NCI-H345 treated with DMSO at 0.1 percent for 48 hours (cell line): ENCODE data around the gene MLN.
A peak's percentile ranks its signal among the peaks of the same experiment; 100 is the strongest.

Experiments used
- DNase-seq: peaks from one replicate; lab custom pipeline; 2025; ENCODE audit not compliant: unreplicated experiment; lab: John Stamatoyannopoulos, UW

The MLN gene

DNA sequence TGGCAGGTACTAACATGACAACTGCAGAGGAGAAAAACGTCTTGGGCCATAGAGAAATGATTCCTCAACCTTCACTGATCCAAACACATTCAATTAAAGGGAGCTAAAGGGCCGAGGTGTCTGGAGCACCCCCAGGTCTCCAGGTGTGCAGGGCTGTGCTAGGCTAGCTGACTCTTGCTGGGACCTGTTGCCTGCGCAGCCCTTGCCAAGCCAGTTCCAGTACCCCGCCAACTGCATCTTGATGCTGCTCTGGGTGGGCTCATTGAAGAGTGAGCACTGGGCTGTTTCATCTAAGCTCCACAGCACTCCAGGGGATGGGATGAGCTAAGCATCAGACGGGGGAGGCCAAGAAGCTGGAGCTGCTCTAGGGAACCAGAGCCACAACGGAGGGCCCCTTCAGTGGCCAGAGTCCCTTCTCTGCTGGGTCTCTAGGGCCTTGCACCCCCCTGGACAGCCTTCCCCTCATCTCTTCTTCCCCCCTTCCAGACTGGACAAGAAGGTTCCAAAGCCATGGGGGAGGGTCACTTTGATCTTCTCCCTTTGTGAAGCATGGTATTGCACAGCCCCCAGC lies 30.8 kb downstream of the MLN start:
- no peak for DNase-seq

GRCh38 chr6:33772082-33772830 lies 31.5 kb downstream of the MLN start:
- DNase-seq = no peak

DNA sequence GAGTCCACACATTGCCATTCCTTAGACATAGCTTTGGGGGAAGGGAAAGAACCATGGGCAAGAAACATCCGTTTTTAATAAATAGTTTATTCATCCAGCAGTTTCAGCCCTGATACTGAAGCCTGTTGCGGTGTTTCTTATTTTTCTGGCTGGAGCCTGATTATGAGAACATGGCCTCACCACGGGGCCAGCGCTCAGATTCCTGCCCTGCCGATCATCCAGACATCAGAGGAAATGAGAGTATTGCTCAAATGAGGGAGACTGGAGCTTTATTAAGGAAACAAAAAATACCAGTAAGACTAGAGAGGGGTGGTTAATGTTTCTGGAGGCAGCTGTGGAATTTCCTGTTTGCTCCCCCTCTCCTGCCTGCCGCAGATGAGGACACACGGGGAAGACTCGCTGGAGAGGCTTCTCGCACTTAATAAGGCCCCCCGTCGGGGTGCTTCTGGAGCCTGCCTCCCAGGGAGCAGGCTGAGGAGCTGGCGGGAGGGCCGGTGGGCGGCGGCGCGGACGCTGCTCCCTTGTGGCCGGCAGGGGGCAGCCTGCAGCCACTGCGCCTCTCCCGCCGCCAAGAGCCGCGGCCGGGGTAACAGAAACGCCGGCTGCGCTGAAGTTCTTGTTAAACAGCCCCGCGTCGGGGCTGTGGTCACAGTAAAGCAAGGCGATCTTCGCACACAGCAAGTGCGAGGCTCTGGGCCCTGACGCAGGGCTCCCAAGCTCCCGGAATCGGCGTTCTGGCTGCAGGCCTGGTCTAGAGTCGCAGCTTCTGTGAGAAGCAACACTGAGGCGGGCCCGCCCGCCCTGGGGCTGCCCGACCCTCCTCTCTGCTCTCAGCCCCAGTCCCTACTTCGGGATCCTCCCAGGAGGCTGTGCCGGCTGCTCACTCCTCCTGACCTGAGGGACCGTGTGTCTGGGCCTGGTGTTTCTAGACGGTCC lies 32.4 kb downstream of the MLN start:
- DNase-seq = peak; percentile 19

DNA sequence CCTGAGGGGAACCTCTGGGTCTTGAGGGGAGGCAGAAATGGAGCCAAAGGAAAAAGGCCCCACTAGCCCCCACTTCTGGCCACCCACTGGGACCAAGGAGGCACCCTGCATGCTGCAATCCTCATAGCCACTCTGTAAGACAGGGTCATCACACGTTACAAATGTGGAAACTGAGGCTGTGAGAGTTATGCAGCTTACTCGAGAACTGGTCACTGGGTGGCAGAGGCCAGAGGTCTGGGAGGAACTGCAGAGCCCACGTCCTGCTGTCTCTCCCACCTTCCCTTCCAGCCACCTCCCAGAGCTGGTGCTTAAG lies 33.0 kb downstream of the MLN start:
- DNase-seq = no peak

DNA sequence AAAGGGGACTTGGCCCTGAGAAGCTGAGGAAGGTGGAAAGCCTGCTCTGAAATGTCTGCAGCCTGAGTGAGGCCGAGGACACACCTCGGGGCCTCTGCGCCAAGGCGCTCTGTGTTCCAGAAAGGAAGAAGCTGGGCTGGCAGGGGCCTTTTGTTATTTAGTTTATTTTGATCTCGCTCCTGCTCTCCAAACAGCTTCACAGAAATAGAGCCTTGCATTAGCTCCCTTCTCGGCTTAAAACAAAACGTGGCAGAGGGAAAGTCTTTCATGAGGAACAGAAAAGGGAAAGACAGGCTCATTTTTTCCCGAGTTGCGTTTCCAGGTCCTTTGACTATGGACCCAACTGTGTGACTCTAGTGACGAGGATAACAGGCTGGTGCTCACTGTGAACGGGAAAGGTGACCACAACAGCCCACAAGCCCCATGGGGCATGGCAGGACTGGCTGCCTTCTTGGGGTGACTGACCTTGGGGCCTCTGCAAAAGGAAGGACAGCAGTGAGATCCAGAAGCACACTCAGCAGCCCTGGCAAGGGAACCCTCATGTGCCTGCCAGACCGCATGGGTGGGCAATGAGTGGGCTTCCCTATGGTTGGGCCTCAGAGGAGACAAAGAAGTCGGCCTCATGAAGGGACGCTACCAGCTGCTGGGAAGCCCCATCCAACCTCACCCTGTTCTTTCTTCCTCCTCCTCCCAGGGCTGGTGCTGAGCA lies 33.5 kb downstream of the MLN start:
- DNase-seq = no peak

GRCh38 chr6:33769248-33769821 lies 34.5 kb downstream of the MLN start:
- no peak for DNase-seq

DNA sequence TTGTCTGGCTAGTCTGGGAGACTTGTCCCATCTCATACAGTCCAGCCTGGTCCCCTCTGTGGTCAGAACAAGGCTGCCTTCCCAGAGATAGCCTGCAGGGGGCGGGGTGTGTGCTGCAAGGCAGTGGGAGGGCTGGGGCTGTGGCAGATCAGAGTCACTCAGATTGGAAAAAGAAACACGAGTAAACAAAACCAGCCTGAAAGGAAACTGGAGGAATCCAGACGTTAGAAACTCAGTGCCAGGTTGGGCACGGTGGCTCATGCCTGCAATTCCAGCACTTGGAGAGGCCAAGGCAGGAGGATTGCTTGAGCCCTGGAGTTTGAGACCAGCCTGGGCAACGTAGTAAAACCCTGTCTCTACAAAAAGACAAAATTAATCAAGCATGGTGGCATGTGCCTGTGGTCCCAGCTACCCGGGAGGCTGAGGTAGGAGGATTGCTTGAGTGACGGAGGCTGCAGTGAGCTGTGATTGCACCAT lies 35.1 kb downstream of the MLN start:
- DNase-seq = no peak

- DNase-seq = no peak
Measured at GRCh38 chr6:33766921-33767907, 36.6 kb downstream of the MLN start.

DNA sequence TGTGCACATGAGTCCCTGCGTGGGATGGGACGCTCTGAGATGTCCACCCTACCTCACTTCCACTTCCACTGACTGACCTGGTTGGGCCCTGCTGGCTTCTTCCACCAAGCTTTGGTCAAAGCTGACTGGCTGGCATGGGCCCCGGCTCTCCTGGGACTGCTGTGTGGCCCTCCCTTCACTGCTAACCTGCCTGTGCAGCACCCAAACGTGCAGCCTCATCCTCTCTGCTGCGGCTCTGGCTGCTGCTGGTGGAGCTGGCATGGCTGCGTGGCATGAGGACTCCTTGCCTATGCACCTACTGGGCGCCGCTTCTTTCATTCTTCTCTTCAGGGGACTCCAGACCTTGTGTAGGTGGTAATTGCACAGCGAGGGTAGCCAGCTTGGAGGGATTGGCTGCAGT lies 38.4 kb downstream of the MLN start:
- DNase-seq = no peak

DNA sequence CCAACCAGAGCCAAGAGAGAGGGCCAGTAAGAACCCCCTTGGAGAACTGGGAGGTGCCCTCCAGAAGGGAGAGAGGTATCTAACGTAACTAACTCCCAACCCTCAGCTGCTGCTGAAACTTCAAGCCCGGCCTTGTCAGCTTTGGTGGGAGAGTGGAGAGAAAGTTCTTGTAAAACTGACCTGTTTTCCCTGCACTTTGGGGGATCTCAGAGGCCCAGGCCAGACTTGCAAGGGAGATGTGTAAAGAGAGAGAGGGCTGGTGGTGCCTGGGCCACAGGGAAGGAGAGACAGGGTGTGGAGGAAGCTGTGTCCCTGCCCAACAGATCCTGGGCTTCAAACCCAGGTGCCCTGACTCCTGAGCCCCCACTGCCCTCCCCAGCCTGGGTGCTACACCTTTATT lies 39.8 kb downstream of the MLN start:
- no peak for DNase-seq

GRCh38 chr6:33763483-33763882 lies 40.3 kb downstream of the MLN start:
- no peak for DNase-seq

GRCh38 chr6:33762713-33763112 lies 41.1 kb downstream of the MLN start:
- DNase-seq = no peak

- DNase-seq = no peak
Measured at GRCh38 chr6:33761922-33762629, 41.7 kb downstream of the MLN start.

DNA sequence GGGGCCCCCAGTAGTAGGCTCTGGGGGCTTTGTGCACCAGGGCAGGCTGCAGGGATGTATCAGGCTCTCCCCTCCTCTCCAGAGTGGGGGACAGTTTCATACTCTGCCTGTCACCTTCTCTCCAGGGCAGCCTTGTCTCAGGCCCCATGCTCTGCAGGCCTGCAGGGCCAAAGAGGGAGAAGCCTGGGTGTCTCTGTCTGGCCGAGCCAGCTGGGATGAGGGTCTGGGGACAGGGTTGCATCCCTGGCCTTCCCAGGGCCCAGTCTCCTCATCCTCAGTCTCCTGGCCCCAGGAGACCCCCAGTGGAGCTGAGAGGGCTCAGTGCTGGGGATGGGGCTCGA lies 42.3 kb downstream of the MLN start:
- no peak for DNase-seq

GRCh38 chr6:33759887-33760629 lies 43.7 kb downstream of the MLN start:
- DNase-seq = no peak

GRCh38 chr6:33758815-33759216 lies 45.0 kb downstream of the MLN start:
- no peak for DNase-seq

GRCh38 chr6:33757906-33758305 lies 45.9 kb downstream of the MLN start:
- DNase-seq = no peak

DNA sequence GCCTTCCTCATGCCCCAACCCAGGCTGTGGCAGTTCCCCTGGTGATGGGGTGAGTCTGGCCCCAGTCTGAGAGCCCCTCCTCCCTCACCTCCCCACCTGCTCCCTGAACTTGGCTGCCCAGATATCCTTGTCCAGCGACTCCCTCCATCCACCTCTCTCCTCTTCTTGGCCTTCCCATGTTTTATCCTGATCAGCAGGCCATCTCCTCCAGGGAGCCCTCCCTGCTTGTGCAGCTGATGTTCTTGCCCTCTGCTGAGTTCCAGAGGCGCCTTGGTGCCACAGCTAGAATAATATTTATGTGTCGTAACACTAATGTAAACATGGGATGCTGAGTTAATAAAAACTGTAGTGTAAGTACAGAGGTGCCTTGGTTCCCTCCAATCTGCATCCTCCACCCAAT lies 46.7 kb downstream of the MLN start:
- no peak for DNase-seq
